Measurements from ENCODE around the gene EXT2. TPM values are rescaled to one million over a fixed set of nuclear protein-coding genes. Genes with fewer than 3 reads are reported as not detected.

EXT2 gene
- total RNA-seq (10 to 100 TPM; 51.2 to 95.3 TPM), polyA plus RNA-seq (10 to 100 TPM; 18.0 to 40.7 TPM)
- long read RNA-seq, donor 1, transcript EXT2-210 (14 exons, 3,136 nt), result major isoform, 16 of 48 reads
- long read RNA-seq, donor 1, partial matches to known transcripts, result 31 of 48 reads
- long read RNA-seq, donor 1, other reads (novel, unspliced or antisense), result 0 of 48 reads
- long read RNA-seq, donor 2, partial matches to known transcripts, result 0 of 1 reads
- long read RNA-seq, donor 2, other reads (novel, unspliced or antisense), result 0 of 1 reads
- long read RNA-seq, donor 3, transcript EXT2-210 (14 exons, 3,136 nt), result major isoform, 8 of 8 reads
- long read RNA-seq, donor 3, partial matches to known transcripts, result 0 of 8 reads
- long read RNA-seq, donor 3, other reads (novel, unspliced or antisense), result 0 of 8 reads
- long read RNA-seq, donor 4, partial matches to known transcripts, result 6 of 7 reads
- long read RNA-seq, donor 4, other reads (novel, unspliced or antisense), result 0 of 7 reads
- long read RNA-seq, donor 5, transcript EXT2-210 (14 exons, 3,136 nt), result major isoform, 12 of 12 reads
- long read RNA-seq, donor 5, partial matches to known transcripts, result 0 of 12 reads
- long read RNA-seq, donor 5, other reads (novel, unspliced or antisense), result 0 of 12 reads

DNA sequence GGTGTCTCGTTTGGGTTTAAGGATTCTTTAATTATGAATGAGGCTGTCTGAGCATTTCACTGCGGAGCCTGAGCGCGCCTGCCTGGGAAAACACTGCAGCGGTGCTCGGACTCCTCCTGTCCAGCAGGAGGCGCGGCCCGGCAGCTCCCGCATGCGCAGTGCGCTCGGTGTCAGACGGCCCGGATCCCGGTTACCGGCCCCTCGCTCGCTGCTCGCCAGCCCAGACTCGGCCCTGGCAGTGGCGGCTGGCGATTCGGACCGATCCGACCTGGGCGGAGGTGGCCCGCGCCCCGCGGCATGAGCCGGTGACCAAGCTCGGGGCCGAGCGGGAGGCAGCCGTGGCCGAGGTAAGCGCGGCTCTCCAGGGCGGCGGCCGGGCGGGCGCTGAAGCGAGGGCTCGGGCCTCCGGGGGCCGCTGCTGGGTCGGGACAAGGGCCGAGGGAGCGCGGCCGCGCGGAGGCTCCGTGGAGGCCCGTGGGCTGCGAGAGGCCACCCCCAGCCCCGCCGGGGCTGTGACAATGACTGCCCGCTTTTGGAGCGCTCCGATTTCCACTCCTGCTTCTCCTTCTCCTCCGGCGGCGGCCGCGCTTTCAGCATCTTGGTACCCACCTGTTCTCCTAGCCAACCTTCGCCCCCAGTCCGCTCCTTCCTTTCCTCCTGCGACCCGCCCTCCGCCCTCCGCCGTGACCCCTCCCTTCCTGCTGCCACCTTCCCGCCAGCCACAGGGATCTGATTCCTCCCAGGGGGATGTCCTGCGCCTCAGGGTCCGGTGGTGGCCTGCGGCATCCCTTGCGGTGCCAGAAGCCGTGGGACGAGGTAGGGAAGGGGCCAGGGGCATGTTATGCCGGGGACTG, at the start of gene EXT2:
Gene EXT2 (plus strand): TSS at position 173 of the 854 bp plus-strand sequence. CDS start 12,035 bp downstream, outside the sequence.
- H3K4me3 ChIP-seq, result peak within 1 kb of the TSS; percentile 93
- H3K36me3 ChIP-seq (ENCODE audit: control insufficient read depth in 4 of 4, insufficient read depth in 4 of 4, low read length in 4 of 4), result no peaks in the 10 kb centered on the region
- H3K27ac ChIP-seq (ENCODE audit: low read depth in 1 of 2, low read length in 1 of 2), result peak within 1 kb of the TSS; percentile 69 to 92
- DNase-seq (peak; percentile 85 to 89 (median 88)), ATAC-seq (ENCODE audit: insufficient read depth, low FRiP score) (peak; percentile 95)
- H3K4me1 ChIP-seq (ENCODE audit: control insufficient read depth in 5 of 5, insufficient read depth in 5 of 5, low read length in 5 of 5), result peaks cover 0 to 12% (median 3%) of the 10 kb centered on the region in 5 donors
- no peaks in the 10 kb centered on the region for H3K9me3 ChIP-seq (ENCODE audit: control insufficient read depth in 4 of 4, insufficient read depth in 3 of 4, low read length in 3 of 4)
- H3K27me3 ChIP-seq (ENCODE audit: control insufficient read depth in 3 of 3, insufficient read depth in 3 of 3, low read length in 2 of 3), result no peaks in the 10 kb centered on the region
- TF ChIP-seq, protein P1, sequence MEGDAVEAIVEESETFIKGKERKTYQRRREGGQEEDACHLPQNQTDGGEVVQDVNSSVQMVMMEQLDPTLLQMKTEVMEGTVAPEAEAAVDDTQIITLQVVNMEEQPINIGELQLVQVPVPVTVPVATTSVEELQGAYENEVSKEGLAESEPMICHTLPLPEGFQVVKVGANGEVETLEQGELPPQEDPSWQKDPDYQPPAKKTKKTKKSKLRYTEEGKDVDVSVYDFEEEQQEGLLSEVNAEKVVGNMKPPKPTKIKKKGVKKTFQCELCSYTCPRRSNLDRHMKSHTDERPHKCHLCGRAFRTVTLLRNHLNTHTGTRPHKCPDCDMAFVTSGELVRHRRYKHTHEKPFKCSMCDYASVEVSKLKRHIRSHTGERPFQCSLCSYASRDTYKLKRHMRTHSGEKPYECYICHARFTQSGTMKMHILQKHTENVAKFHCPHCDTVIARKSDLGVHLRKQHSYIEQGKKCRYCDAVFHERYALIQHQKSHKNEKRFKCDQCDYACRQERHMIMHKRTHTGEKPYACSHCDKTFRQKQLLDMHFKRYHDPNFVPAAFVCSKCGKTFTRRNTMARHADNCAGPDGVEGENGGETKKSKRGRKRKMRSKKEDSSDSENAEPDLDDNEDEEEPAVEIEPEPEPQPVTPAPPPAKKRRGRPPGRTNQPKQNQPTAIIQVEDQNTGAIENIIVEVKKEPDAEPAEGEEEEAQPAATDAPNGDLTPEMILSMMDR (IDR thresholded peaks at IDR 0.05; ENCODE audit: control extremely low read depth, extremely low read depth), result peak; percentile 72
- peak within 1 kb of the TSS in 1 of 2 donors; percentile 25 for H3K9ac ChIP-seq (ENCODE audit: insufficient read depth in 1 of 2, low read length in 2 of 2)
- WGBS, 2 donors, result 0% methylated on average over 54 to 83 of the region's 83 CpGs

DNA sequence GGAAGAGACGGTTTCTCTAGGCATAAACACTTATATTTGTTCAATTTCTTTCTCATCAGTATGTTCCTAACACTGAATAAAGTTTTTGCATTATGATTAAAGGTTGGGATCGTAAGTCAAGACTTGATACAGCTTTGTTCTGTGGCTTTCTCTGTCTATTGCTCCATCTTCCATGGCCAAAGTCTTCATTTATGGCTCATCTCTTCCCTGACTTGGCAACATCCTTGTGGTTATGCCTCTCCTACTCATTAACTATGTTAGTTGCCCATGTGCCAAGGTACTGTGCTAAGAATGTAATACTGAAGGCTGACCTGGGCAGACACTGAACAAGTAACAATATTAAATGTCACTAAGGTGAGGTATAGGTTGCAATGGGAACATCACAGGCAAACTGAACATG, 49.3 kb upstream of the EXT2 start:
- DNase-seq, result no peak
- no peak overlapping the region for H3K9ac ChIP-seq (ENCODE audit: insufficient read depth in 1 of 2, low read length in 2 of 2)
- no peaks in the 10 kb centered on the region for H3K4me1 ChIP-seq (ENCODE audit: control insufficient read depth in 5 of 5, insufficient read depth in 5 of 5, low read length in 5 of 5)
- WGBS, 2 donors, result 82 to 96% methylated on average over 2 of the region's 2 CpGs
- H3K36me3 ChIP-seq (ENCODE audit: control insufficient read depth in 4 of 4, insufficient read depth in 4 of 4, low read length in 4 of 4), result no peaks in the 10 kb centered on the region
- H3K9me3 ChIP-seq (ENCODE audit: control insufficient read depth in 4 of 4, insufficient read depth in 3 of 4, low read length in 3 of 4), result peaks cover 0 to 2% (median under 1%) of the 10 kb centered on the region in 4 donors
- ATAC-seq (ENCODE audit: insufficient read depth, low FRiP score), result no peak
- H3K27me3 ChIP-seq (ENCODE audit: control insufficient read depth in 3 of 3, insufficient read depth in 3 of 3, low read length in 2 of 3), result no peaks in the 10 kb centered on the region
- TF ChIP-seq, protein P1 (IDR thresholded peaks at IDR 0.05; ENCODE audit: control extremely low read depth, extremely low read depth), result no peak
- no peak overlapping the region for H3K27ac ChIP-seq (ENCODE audit: low read depth in 1 of 2, low read length in 1 of 2)
- H3K4me3 ChIP-seq, result no peak overlapping the region

DNA sequence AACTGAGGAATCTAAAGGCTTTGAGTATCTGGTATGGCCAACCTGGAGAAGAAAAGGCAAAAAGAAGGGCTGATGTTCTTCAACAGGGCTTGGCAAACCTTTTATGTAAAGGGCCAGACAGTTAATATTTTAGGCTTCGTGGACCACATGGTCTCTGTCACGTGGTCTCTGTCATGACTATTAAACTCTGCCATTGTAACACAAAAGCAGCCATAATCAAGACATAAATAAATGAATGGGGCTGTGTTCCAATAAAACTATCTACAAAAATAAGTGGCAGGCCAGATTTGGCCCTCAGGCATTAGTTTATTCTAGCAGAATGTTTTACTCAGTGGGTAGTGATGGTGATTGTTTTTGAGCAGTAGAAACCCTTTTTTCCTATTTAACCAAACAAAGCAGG, 48.2 kb upstream of the EXT2 start:
- H3K9ac ChIP-seq (ENCODE audit: insufficient read depth in 1 of 2, low read length in 2 of 2), result no peak overlapping the region

More for the DNA sequence above, 48.2 kb upstream of the EXT2 start:
- H3K27ac ChIP-seq (ENCODE audit: low read depth in 1 of 2, low read length in 1 of 2), result no peak overlapping the region
- H3K4me3 ChIP-seq, result no peak overlapping the region
- H3K36me3 ChIP-seq (ENCODE audit: control insufficient read depth in 4 of 4, insufficient read depth in 4 of 4, low read length in 4 of 4), result no peaks in the 10 kb centered on the region
- H3K4me1 ChIP-seq (ENCODE audit: control insufficient read depth in 5 of 5, insufficient read depth in 5 of 5, low read length in 5 of 5), result no peaks in the 10 kb centered on the region
- TF ChIP-seq, protein P1 (IDR thresholded peaks at IDR 0.05; ENCODE audit: control extremely low read depth, extremely low read depth), result no peak
- ATAC-seq (ENCODE audit: insufficient read depth, low FRiP score) (no peak), DNase-seq (no peak)
- WGBS, 2 donors, result 74 to 76% methylated on average over 2 of the region's 2 CpGs
- H3K9me3 ChIP-seq (ENCODE audit: control insufficient read depth in 4 of 4, insufficient read depth in 3 of 4, low read length in 3 of 4), result no peaks in the 10 kb centered on the region
- no peaks in the 10 kb centered on the region for H3K27me3 ChIP-seq (ENCODE audit: control insufficient read depth in 3 of 3, insufficient read depth in 3 of 3, low read length in 2 of 3)
